Karpas-422 (cell line): ENCODE results near the gene ZNF511. TPM values are rescaled to one million over a fixed set of nuclear protein-coding genes. Genes with fewer than 3 reads are reported as not detected.

Experiments
- DNase-seq: peaks from one replicate; pipeline ENCODE4 v3.0.0-alpha.2; 2015
- H2AFZ ChIP-seq: fragments of 200-600 bp; sonication (generic); 2 replicates; pipeline ENCODE4 v1.6.1; 2014; ENCODE audit warnings: antibody characterized with exemption, low read length, mixed read lengths
- H3K27ac ChIP-seq: fragments of 200-600 bp; sonication (generic); 2 replicates; pipeline ENCODE4 v1.5.1; 2014; ENCODE audit warnings: mild to moderate bottlenecking, low read length, moderate library complexity
- H3K27me3 ChIP-seq: fragments of 200-600 bp; sonication (generic); 2 replicates; pipeline ENCODE4 v1.6.1; 2014; ENCODE audit warnings: low read length, mixed read lengths
- H3K36me3 ChIP-seq: fragments of 200-600 bp; sonication (generic); 2 replicates; pipeline ENCODE4 v1.6.1; 2014; ENCODE audit warnings: low read length, mixed read lengths; ENCODE audit not compliant: insufficient read depth
- H3K4me1 ChIP-seq: fragments of 200-600 bp; sonication (generic); 2 replicates; pipeline ENCODE4 v1.6.1; 2014; ENCODE audit warnings: mild to moderate bottlenecking, low read length, mixed read lengths
- H3K4me2 ChIP-seq: fragments of 200-600 bp; sonication (generic); 2 replicates; pipeline ENCODE4 v1.6.1; 2014; ENCODE audit warnings: low read length, low read depth, mild to moderate bottlenecking; ENCODE audit not compliant: poor library complexity, severe bottlenecking
- H3K4me3 ChIP-seq: fragments of 200-600 bp; sonication (generic); 2 replicates; pipeline ENCODE4 v1.5.1; 2014; ENCODE audit warnings: mild to moderate bottlenecking, antibody characterized with exemption, low read length, mixed read lengths
- H3K79me2 ChIP-seq: fragments of 200-600 bp; sonication (generic); 2 replicates; pipeline ENCODE4 v1.6.1; 2014; ENCODE audit warnings: mild to moderate bottlenecking, low read length, mixed read lengths
- H3K9ac ChIP-seq: fragments of 200-600 bp; sonication (generic); 2 replicates; pipeline ENCODE4 v1.6.0; 2014; ENCODE audit warnings: low read length
- H3K9me2 ChIP-seq: fragments of 200-600 bp; sonication (generic), shearing (Covaris generic); replicated peaks from 2 replicates; pipeline ENCODE4 v1.6.0; 2014; ENCODE audit warnings: mild to moderate bottlenecking, low read length, moderate library complexity; ENCODE audit not compliant: insufficient read depth
- H3K9me3 ChIP-seq: fragments of 300-700, 200-600 bp; sonication (generic); 2 replicates; pipeline ENCODE4 v1.6.1; 2014; ENCODE audit warnings: low read length, mixed read lengths
- H4K20me1 ChIP-seq: fragments of 200-600 bp; sonication (generic); 2 replicates; pipeline ENCODE4 v1.6.1; 2014; ENCODE audit warnings: mild to moderate bottlenecking, antibody characterized with exemption, low read length, low read depth; ENCODE audit not compliant: insufficient read depth
- total RNA-seq: library from RNA; depleted of rRNA; stranded (reverse); fragments of >200 nt; shearing (Covaris generic); gene quantifications from 2 replicates; pipeline ENCODE4 v1.2.3, GENCODE V29; 2014; ENCODE audit warnings: low replicate concordance; rRNA removed

ZNF511 gene, protein sequence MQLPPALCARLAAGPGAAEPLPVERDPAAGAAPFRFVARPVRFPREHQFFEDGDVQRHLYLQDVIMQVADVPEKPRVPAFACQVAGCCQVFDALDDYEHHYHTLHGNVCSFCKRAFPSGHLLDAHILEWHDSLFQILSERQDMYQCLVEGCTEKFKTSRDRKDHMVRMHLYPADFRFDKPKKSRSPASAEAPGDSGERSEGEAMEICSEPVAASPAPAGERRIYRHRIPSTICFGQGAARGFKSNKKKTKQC
- total RNA-seq: 14.0 and 38.6 TPM in 2 replicates

DNA sequence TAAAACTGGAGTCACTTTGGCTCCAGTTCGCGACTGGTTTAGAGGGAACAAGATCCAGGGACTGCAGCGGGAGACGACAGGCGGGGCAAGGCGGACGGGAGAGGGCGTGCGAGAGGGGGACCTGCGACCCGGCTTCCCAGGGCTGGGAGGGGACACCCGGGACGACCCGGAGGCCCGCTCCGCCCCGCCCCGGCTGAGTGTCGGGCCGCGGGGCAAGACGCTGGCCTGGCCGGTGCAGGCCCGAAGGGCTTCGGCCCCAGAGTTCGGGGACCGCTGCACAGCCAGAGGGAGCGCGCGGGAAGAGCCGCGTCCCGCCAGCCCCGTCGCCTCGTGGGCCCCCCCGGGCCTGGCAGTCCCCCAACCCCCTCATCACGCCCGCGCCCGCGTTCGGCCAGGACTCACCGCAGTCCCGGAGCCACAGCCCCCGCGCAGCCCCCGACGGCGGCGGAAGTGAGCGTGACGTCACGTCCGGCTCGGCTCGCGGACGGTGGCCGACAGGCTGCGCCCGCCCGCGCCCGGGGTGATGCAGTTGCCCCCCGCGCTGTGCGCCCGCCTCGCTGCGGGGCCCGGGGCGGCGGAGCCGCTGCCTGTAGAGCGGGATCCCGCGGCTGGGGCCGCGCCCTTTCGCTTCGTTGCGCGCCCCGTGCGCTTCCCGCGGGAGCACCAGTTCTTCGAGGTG, at the start of gene ZNF511, which contains the start of gene TUBGCP2:
Gene ZNF511, plus strand, starts transcription at position 494 of the 679 bp plus-strand sequence. Its CDS starts 30 bp downstream, at position 524.
Gene TUBGCP2, minus strand, starts transcription at position 452 of the 679 bp plus-strand sequence. CDS start 5,931 bp downstream, outside the sequence.
- Histone ChIP-seq H3K27me3 (no peaks in the 10 kb centered on the region), H3K36me3 (peaks cover 16% of the 10 kb centered on the region), H3K79me2 (peaks cover 51% of the 10 kb centered on the region), H4K20me1 (peaks cover 35% of the 10 kb centered on the region; the same call in 1 of the 2 replicates), H3K9me3 (no peaks in the 10 kb centered on the region), H3K4me2 (peak within 1 kb of the TSS; percentile 91), H3K9me2 (no peaks in the 10 kb centered on the region), H3K9ac (peak within 1 kb of the TSS; percentile 96), H3K27ac (peak within 1 kb of the TSS; percentile 81), H2AFZ (0 out of 2 replicates have a peak within 1 kb of the TSS, but pooled peaks have one; percentile 89), H3K4me3 (peak within 1 kb of the TSS; percentile 96), H3K4me1 (peaks cover 18% of the 10 kb centered on the region)
- peak; percentile 95 for DNase-seq

DNA sequence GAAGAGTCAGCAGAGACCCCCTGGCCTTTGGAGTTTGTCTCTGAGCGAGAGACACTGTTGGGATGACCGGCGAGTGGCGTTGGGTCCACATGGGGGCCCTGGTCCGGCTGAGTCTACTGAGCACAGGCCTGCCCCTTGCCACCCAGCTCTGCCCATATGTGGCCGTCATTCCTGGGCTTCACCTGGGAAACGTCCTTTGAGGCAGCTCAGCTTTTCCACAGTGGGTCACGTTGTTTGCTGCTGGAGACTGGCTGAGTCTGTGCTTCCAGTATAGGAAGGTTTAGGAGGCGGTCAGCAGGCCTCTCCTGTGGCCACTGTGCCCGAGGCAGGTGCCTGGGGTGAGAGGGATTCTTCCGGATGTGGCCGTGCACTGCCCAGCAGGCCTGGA, 49.1 kb upstream of the ZNF511 start:
- Histone ChIP-seq H3K27ac (no peak overlapping the region), H3K4me2 (peak overlapping the region; percentile 4), H3K4me3 (no peak overlapping the region), H2AFZ (no peak overlapping the region), H3K9ac (peak overlapping the region; percentile 18; the same call in 1 of the 2 replicates), H3K4me1 (peaks cover 35% of the 10 kb centered on the region), H3K9me3 (no peaks in the 10 kb centered on the region), H3K27me3 (no peaks in the 10 kb centered on the region), H3K79me2 (no peaks in the 10 kb centered on the region), H3K36me3 (no peaks in the 10 kb centered on the region), H4K20me1 (no peaks in the 10 kb centered on the region), H3K9me2 (no peaks in the 10 kb centered on the region)
- DNase-seq: no peak

DNA sequence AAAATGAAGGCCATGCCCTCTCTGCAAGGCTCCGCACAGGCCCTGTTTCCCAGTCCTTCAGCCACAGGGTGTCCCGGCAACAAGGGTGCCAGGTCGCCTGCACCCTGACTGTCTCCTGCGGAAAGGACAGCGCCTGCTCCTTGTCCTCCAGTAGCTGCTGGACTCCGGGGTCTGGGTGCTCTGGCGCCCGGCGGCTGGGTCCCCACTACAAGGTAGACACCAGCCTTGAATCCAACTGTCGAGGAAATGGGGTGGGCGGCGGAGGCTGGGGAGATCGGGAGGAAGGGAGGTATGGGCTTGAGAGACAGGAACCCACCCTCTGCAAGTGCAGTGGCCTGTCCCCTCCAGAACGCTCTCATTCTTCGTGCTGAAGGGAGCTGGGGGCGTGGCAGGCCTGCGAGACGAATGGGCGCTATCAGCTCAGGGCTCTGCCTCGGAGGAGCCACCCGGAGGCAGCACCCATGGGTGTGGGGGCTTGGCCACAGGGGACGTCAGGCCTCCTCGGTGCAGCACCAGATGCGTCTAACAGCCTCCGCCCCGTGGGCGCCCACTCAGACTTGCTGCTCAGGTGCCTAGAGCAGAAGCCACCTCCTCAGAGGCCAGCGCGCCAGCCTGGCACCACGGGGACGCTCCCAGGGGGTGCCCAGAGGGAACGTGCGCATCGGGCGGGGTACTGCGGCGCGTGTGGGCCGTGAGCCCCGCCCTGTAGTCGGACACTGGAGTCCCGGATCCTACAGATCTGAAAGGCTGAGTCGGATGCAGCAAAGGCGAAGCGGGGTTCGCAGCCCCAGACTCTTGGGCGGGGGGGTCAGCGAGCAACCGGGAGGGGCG, 47.6 kb upstream of the ZNF511 start:
- no peaks in the 10 kb centered on the region for H3K79me2 ChIP-seq
- H3K36me3 ChIP-seq: no peaks in the 10 kb centered on the region
- no peaks in the 10 kb centered on the region for H3K27me3 ChIP-seq
- peak overlapping the region; percentile 72 for H3K4me3 ChIP-seq
- peaks cover 35% of the 10 kb centered on the region for H3K4me1 ChIP-seq
- H3K4me2 ChIP-seq: peak overlapping the region; percentile 89
- peak overlapping the region; percentile 96 for H3K9ac ChIP-seq
- H3K9me2 ChIP-seq: no peaks in the 10 kb centered on the region
- peak overlapping the region; percentile 72 for H2AFZ ChIP-seq
- 0 out of 2 replicates have a peak overlapping the region, but pooled peaks have one; percentile 51 for H3K27ac ChIP-seq
- no peaks in the 10 kb centered on the region for H3K9me3 ChIP-seq
- DNase-seq: peak; percentile 86
- H4K20me1 ChIP-seq: no peaks in the 10 kb centered on the region

DNA sequence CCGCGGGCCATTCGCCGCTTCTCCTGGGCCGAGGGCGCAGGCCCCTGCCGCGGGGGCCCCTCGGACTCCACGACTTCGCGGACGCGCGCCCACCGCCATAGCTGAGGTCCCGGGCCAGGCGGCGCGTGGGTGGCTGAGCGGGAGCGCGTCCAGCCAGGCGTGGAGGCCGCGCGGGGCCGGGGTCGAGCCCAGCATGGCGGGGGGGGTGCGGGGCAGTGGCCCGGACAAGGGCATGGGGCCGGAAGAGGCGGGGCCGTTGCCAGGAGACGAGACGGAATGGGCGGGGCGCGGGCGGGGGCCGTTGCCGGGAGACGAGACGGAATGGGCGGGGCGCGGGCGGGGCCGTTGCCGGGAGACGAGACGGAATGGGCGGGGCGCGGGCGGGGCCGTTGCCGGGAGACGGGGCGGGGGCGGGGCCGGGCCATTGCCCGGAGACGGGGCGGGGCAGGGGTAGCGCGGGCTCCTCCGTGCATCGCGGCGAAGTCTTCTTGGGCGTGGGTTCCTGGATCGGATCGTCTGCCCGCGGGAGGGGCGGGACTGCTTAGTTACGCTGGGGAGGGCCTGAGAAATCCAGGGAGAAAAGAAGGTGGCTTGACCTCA, 46.9 kb upstream of the ZNF511 start:
- peak; percentile 91 for DNase-seq
- H3K27ac ChIP-seq: 0 out of 2 replicates have a peak overlapping the region, but pooled peaks have one; percentile 51
- peaks cover 35% of the 10 kb centered on the region for H3K4me1 ChIP-seq
- peak overlapping the region; percentile 72 for H2AFZ ChIP-seq
- H3K4me2 ChIP-seq: peak overlapping the region; percentile 89
- H3K36me3 ChIP-seq: no peaks in the 10 kb centered on the region
- no peaks in the 10 kb centered on the region for H4K20me1 ChIP-seq
- no peaks in the 10 kb centered on the region for H3K27me3 ChIP-seq
- H3K79me2 ChIP-seq: no peaks in the 10 kb centered on the region
- peak overlapping the region; percentile 72 for H3K4me3 ChIP-seq
- H3K9me3 ChIP-seq: no peaks in the 10 kb centered on the region
- H3K9me2 ChIP-seq: no peaks in the 10 kb centered on the region
- H3K9ac ChIP-seq: peak overlapping the region; percentile 96

DNA sequence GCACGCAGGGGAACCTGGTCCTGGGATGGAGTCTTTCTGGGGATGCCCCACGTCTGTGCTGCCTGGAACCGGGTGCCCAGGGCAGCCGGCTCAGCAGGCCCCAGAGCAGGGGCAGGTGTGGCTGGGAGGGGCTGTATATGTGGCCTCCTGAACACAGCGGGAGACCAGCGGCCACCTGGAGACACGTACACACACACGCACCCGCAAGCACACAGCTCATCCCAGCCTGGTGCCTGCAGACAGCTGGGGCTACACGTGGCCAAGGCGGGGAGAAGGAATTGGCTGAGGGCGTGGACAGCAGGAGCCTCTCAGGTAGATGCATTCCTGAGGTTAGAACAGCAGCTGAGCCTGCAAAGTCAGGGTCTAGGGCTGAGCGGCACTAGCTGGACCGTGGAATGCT, 46.0 kb upstream of the ZNF511 start:
- H3K4me2 ChIP-seq: no peak overlapping the region
- peaks cover 28% of the 10 kb centered on the region for H3K4me1 ChIP-seq
- H3K27me3 ChIP-seq: no peaks in the 10 kb centered on the region
- no peak overlapping the region for H3K9ac ChIP-seq
- no peak overlapping the region for H2AFZ ChIP-seq
- no peak overlapping the region for H3K4me3 ChIP-seq
- no peaks in the 10 kb centered on the region for H3K36me3 ChIP-seq
- DNase-seq: no peak
- H3K27ac ChIP-seq: no peak overlapping the region
- H3K79me2 ChIP-seq: no peaks in the 10 kb centered on the region
- H3K9me2 ChIP-seq: no peaks in the 10 kb centered on the region
- H4K20me1 ChIP-seq: no peaks in the 10 kb centered on the region
- H3K9me3 ChIP-seq: no peaks in the 10 kb centered on the region

DNA sequence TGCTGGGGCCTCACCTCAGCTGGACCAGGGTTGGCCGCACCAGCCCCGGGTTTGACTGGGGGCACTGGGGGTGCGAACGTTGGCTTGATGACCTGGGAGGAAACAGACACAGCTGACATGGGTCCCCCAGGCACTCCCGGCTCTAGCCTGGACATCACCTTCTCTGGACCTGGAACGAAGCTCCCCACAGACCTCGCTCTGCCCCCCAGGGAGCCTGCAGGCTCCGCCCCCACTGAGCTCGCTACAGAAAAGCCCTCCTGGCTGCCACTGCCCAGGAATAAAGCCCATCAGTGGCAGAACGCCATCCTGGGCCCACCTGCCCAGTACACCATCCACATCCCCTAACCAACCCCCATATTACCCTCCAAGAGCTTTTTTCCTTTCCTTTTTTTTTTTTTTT, 45.0 kb upstream of the ZNF511 start:
- H3K9ac ChIP-seq: no peak overlapping the region
- no peaks in the 10 kb centered on the region for H3K27me3 ChIP-seq
- H3K9me2 ChIP-seq: no peaks in the 10 kb centered on the region
- H3K9me3 ChIP-seq: no peaks in the 10 kb centered on the region
- DNase-seq: no peak
- H2AFZ ChIP-seq: no peak overlapping the region
- H3K4me3 ChIP-seq: no peak overlapping the region
- no peaks in the 10 kb centered on the region for H4K20me1 ChIP-seq
- no peak overlapping the region for H3K27ac ChIP-seq
- no peaks in the 10 kb centered on the region for H3K36me3 ChIP-seq
- H3K4me1 ChIP-seq: peaks cover 18% of the 10 kb centered on the region
- H3K79me2 ChIP-seq: no peaks in the 10 kb centered on the region
- H3K4me2 ChIP-seq: no peak overlapping the region

DNA sequence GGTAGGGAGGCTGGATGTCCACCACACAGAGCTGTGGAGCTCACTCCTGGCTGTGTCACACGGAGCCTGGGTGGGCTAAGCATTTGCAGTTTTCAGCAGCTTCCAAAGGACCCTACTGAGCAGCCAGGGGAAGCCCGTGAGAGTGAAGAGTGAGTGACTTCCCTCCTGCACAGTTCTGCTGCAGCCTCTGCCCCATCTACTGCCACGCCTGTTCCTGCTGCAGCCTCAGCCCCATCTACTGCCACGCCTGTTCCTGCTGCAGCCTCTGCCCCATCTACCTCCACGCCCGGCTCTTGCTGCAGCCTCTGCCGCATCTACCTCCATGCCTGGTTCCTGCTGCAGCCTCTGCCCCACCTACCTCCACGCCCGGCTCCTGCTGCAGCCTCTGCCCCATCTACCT, 44.3 kb upstream of the ZNF511 start:
- Histone ChIP-seq H3K9me2 (no peaks in the 10 kb centered on the region), H3K27me3 (no peaks in the 10 kb centered on the region), H4K20me1 (no peaks in the 10 kb centered on the region), H3K4me1 (peaks cover 10% of the 10 kb centered on the region), H3K36me3 (no peaks in the 10 kb centered on the region), H3K79me2 (no peaks in the 10 kb centered on the region), H3K9ac (no peak overlapping the region), H3K27ac (no peak overlapping the region), H3K4me2 (no peak overlapping the region), H2AFZ (no peak overlapping the region), H3K9me3 (no peaks in the 10 kb centered on the region), H3K4me3 (no peak overlapping the region)
- DNase-seq: no peak
